ENCODE results near the gene ZBTB20. TPM values are rescaled to one million over a fixed set of nuclear protein-coding genes. Genes with fewer than 3 reads are reported as not detected.
"Not testable (repeated sequence)": the region's sequence is repeated elsewhere in the genome, so short reads cannot be mapped to it uniquely, and the experiment has no call there.

The ZBTB20 gene
- polyA plus RNA-seq, 1 of the 3 experiments (the other 2 are of a cell fraction) = 0.43 TPM

DNA sequence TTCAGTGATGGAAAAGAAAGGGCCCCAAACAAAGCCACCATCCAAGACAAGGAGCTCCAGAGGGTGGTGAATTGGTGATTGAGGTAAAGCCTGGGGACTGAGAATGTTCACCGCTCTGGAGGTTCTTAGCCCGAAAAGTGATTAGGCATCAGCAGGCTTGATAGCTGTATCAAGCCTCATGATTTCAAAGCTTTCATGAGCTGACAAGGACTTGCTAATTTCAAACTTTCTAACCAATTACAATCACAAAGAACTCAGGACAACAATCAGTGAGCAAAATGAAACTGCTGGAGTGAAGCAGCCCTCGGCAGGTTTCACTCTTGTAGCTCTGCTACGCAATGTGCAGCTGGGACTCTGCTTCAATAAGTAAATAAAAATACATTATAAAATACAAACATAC is 461.9 kb downstream of the ZBTB20 start:
- no peaks in the 10 kb centered on the region for H3K36me3 ChIP-seq (replicated peaks in 1 of 2; ENCODE audit: control insufficient read depth in 1 of 2, insufficient read depth in 2 of 2, low read length in 1 of 2)
- TF ChIP-seq YY1 (IDR thresholded peaks at IDR 0.05; ENCODE audit: low read depth) (no peak), RXRA (IDR thresholded peaks at IDR 0.05; ENCODE audit: borderline replicate concordance, low read depth) (no peak), RCOR1 (IDR thresholded peaks at IDR 0.05; ENCODE audit: low read length) (no peak), EZH2phosphoT487 (IDR thresholded peaks at IDR 0.05; ENCODE audit: borderline replicate concordance, low read depth) (no peak), NRF1 (IDR thresholded peaks at IDR 0.05; ENCODE audit: low read depth, low read length) (no peak), TEAD4 (IDR thresholded peaks at IDR 0.05; ENCODE audit: borderline replicate concordance, insufficient read depth) (no peak)
- ChIA-PET CTCF (no interaction called here), POLR2A (no interaction called here)
- H3K4me1 ChIP-seq (ENCODE audit: control insufficient read depth in 1 of 2, insufficient read depth in 2 of 2, low read depth in 1 of 2, low read length in 1 of 2) = no peaks in the 10 kb centered on the region
- H3K9me3 ChIP-seq = no peaks in the 10 kb centered on the region
- H3K79me2 ChIP-seq (ENCODE audit: insufficient read depth) = no peaks in the 10 kb centered on the region
- H3F3A ChIP-seq (replicated peaks; ENCODE audit: insufficient read depth) = no peaks in the 10 kb centered on the region
- no peak for DNase-seq
- no peak overlapping the region for H3K4me2 ChIP-seq
- no peak overlapping the region for H2AFZ ChIP-seq (ENCODE audit: low read depth)
- H3K4me3 ChIP-seq (ENCODE audit: low read depth in 2 of 2, low read length in 1 of 2) = no peak overlapping the region
- WGBS (ENCODE audit: low lambda C conversion rate) = 92% methylated on average over 4 of the region's 4 CpGs
- H3K27ac ChIP-seq (ENCODE audit: low read depth in 2 of 2, low read length in 1 of 2) = no peak overlapping the region
- H3K9me2 ChIP-seq = no peaks in the 10 kb centered on the region
- no peaks in the 10 kb centered on the region for H4K20me1 ChIP-seq (ENCODE audit: insufficient read depth)
- H3K27me3 ChIP-seq (ENCODE audit: insufficient read depth) = no peaks in the 10 kb centered on the region
- no peak overlapping the region for H3K9ac ChIP-seq

DNA sequence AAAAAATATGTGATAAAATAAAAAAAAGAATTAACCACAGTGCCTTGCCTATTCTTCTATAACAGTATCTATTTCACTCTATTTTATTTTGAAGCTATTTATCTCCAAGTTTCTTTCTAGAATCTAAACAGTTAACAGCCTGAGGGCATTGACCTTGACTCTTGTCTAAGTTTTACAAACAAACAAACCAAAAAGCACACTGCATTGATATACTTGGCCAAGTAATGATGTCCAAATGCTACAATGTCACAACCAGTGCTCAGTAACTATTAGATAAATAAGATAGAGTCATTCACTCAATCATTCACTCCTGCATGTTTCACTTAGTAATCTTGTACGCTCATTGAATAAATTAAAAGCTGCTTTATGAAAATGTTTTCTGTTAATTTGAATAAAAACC is 466.8 kb downstream of the ZBTB20 start:
- 97% methylated on average over 1 of the region's 1 CpG for WGBS (ENCODE audit: low lambda C conversion rate)
- POLR2A ChIA-PET = no interaction called here
- Histone ChIP-seq H3K27ac (ENCODE audit: low read depth in 2 of 2, low read length in 1 of 2) (no peak overlapping the region), H3K36me3 (replicated peaks in 1 of 2; ENCODE audit: control insufficient read depth in 1 of 2, insufficient read depth in 2 of 2, low read length in 1 of 2) (no peaks in the 10 kb centered on the region), H3K9me3 (no peaks in the 10 kb centered on the region), H3K27me3 (ENCODE audit: insufficient read depth) (no peaks in the 10 kb centered on the region), H2AFZ (ENCODE audit: low read depth) (no peak overlapping the region), H3F3A (replicated peaks; ENCODE audit: insufficient read depth) (no peaks in the 10 kb centered on the region), H3K79me2 (ENCODE audit: insufficient read depth) (no peaks in the 10 kb centered on the region), H4K20me1 (ENCODE audit: insufficient read depth) (no peaks in the 10 kb centered on the region), H3K9ac (no peak overlapping the region), H3K4me1 (ENCODE audit: control insufficient read depth in 1 of 2, insufficient read depth in 2 of 2, low read depth in 1 of 2, low read length in 1 of 2) (no peaks in the 10 kb centered on the region), H3K4me2 (no peak overlapping the region), H3K4me3 (ENCODE audit: low read depth in 2 of 2, low read length in 1 of 2) (no peak overlapping the region), H3K9me2 (no peaks in the 10 kb centered on the region)
- CTCF ChIA-PET = no interaction called here
- no peak for DNase-seq
- TF ChIP-seq CHD2 (IDR thresholded peaks at IDR 0.05; ENCODE audit: low read length, partially characterized antibody) = no peak
- TF ChIP-seq REST (IDR thresholded peaks at IDR 0.05; ENCODE audit: low read depth, low read length) = no peak
- no peak for TF ChIP-seq GATA2 (CRISPR knock-in tag; IDR thresholded peaks at IDR 0.05)
- no peak for TF ChIP-seq MXI1 (IDR thresholded peaks at IDR 0.05; ENCODE audit: low read depth, low read length)
- TF ChIP-seq TEAD4 (IDR thresholded peaks at IDR 0.05; ENCODE audit: borderline replicate concordance, insufficient read depth) = no peak
- no peak for TF ChIP-seq NRF1 (IDR thresholded peaks at IDR 0.05; ENCODE audit: low read depth, low read length)
- no peak for TF ChIP-seq POLR2AphosphoS5 (IDR thresholded peaks at IDR 0.05; ENCODE audit: low read depth, low read length)
- TF ChIP-seq RXRA (IDR thresholded peaks at IDR 0.05; ENCODE audit: borderline replicate concordance, low read depth) = no peak
- no peak for TF ChIP-seq SMC3 (IDR thresholded peaks at IDR 0.05; ENCODE audit: low read depth, low read length)
- no peak for TF ChIP-seq USF1 (IDR thresholded peaks at IDR 0.05; ENCODE audit: borderline replicate concordance, low read depth)
- no peak for TF ChIP-seq USF2 (IDR thresholded peaks at IDR 0.05; ENCODE audit: borderline replicate concordance, low read depth, low read length)
- TF ChIP-seq, protein P1, sequence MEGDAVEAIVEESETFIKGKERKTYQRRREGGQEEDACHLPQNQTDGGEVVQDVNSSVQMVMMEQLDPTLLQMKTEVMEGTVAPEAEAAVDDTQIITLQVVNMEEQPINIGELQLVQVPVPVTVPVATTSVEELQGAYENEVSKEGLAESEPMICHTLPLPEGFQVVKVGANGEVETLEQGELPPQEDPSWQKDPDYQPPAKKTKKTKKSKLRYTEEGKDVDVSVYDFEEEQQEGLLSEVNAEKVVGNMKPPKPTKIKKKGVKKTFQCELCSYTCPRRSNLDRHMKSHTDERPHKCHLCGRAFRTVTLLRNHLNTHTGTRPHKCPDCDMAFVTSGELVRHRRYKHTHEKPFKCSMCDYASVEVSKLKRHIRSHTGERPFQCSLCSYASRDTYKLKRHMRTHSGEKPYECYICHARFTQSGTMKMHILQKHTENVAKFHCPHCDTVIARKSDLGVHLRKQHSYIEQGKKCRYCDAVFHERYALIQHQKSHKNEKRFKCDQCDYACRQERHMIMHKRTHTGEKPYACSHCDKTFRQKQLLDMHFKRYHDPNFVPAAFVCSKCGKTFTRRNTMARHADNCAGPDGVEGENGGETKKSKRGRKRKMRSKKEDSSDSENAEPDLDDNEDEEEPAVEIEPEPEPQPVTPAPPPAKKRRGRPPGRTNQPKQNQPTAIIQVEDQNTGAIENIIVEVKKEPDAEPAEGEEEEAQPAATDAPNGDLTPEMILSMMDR (IDR thresholded peaks at IDR 0.05) = no peak
- no peak for TF ChIP-seq RAD21 (IDR thresholded peaks at IDR 0.05; ENCODE audit: low read length)

DNA sequence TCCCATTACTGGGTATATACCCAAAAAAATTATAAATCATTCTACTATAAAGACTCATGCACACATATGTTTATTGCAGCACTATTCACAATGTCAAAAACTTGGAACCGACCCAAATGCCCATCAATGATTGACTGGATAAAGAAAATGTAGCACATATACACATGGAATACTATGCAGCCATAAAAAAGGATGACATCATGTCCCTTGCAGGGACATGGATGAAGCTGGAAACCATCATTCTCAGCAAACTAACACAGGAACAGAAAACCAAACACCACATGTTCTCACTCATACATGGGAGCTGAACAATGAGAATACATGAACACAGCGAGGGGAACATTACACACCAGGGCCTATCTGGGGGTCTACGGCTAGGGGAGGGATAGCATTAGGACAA is 467.3 kb downstream of the ZBTB20 start:
- POLR2A ChIA-PET, H3K9me3 ChIP-seq: not testable (repeated sequence)

More for the DNA sequence above, 467.3 kb downstream of the ZBTB20 start:
- CTCF ChIA-PET; H3F3A ChIP-seq (replicated peaks; ENCODE audit: insufficient read depth); H3K9ac ChIP-seq; H3K36me3 ChIP-seq (replicated peaks in 1 of 2; ENCODE audit: control insufficient read depth in 1 of 2, insufficient read depth in 2 of 2, low read length in 1 of 2); H3K27me3 ChIP-seq (ENCODE audit: insufficient read depth); H4K20me1 ChIP-seq (ENCODE audit: insufficient read depth); H3K4me1 ChIP-seq (ENCODE audit: control insufficient read depth in 1 of 2, insufficient read depth in 2 of 2, low read depth in 1 of 2, low read length in 1 of 2); H3K27ac ChIP-seq (ENCODE audit: low read depth in 2 of 2, low read length in 1 of 2); H3K9me2 ChIP-seq; H2AFZ ChIP-seq (ENCODE audit: low read depth); DNase-seq; H3K4me2 ChIP-seq; H3K79me2 ChIP-seq (ENCODE audit: insufficient read depth); H3K4me3 ChIP-seq (ENCODE audit: low read depth in 2 of 2, low read length in 1 of 2): not testable (repeated sequence)
- 93% methylated on average over 3 of the region's 3 CpGs for WGBS (ENCODE audit: low lambda C conversion rate)

Data from SK-N-SH (cell line).